ENCODE measurements around the gene SLX4IP. TPM values are rescaled to one million over a fixed set of nuclear protein-coding genes. Genes with fewer than 3 reads are reported as not detected.

SLX4IP gene
- total RNA-seq, 2 experiments from 2014 or later, result 1.6 to 1.8 TPM

GRCh38 chr20:10559266-10559665 lies 124.2 kb downstream of the SLX4IP start:
- POLR2A ChIA-PET, result interaction anchor here (1.1 kb wide), 1 partner anchor 46 kb away, joined by 3 read pairs; no protein-coding TSS in a partner anchor
- CTCF ChIA-PET, result no interaction called here
- intact Hi-C loops (cut with DNase I, micrococcal nuclease), result no loop called here

GRCh38 chr20:10560686-10561085 lies 125.6 kb downstream of the SLX4IP start:
- Histone ChIP-seq H3K27ac (ENCODE audit: low read depth in 1 of 2, low read length in 2 of 2) (no peak overlapping the region), H3K4me3 (ENCODE audit: low read length) (no peak overlapping the region), H3K9me3 (ENCODE audit: control insufficient read depth in 1 of 2, insufficient read depth in 1 of 2, low read length in 2 of 2) (peaks cover 0 to 4% of the 10 kb centered on the region in 2 experiments), H3K36me3 (ENCODE audit: insufficient read depth, low read length) (no peaks in the 10 kb centered on the region), H3K4me1 (ENCODE audit: insufficient read depth, low read length) (no peaks in the 10 kb centered on the region), H3K27me3 (ENCODE audit: control insufficient read depth in 1 of 2, insufficient read depth in 2 of 2, low read length in 2 of 2) (no peaks in the 10 kb centered on the region)
- ATAC-seq (ENCODE audit: poor library complexity) (no peak), DNase-seq (no peak)
- no peak overlapping the region for H3K4me3 Mint-ChIP-seq
- H3K4me1 Mint-ChIP-seq (ENCODE audit: low read depth), result peaks cover 29% of the 10 kb centered on the region
- intact Hi-C loops (cut with DNase I, micrococcal nuclease), result no loop called here
- no peak for TF ChIP-seq CTCF (IDR thresholded peaks at IDR 0.05)
- H3K36me3 Mint-ChIP-seq (ENCODE audit: low read depth), result peaks cover 78% of the 10 kb centered on the region
- CTCF ChIA-PET, result no interaction called here
- H3K9me3 Mint-ChIP-seq, result no peaks in the 10 kb centered on the region
- H3K27ac Mint-ChIP-seq, result no peak overlapping the region
- no peaks in the 10 kb centered on the region for H3K27me3 Mint-ChIP-seq
- POLR2A ChIA-PET, result no interaction called here

More at GRCh38 chr20:10559266-10559665, 124.2 kb downstream of the SLX4IP start:
- no peak for TF ChIP-seq CTCF (IDR thresholded peaks at IDR 0.05)
- Histone ChIP-seq H3K27ac (ENCODE audit: low read depth in 1 of 2, low read length in 2 of 2) (no peak overlapping the region), H3K9me3 (ENCODE audit: control insufficient read depth in 1 of 2, insufficient read depth in 1 of 2, low read length in 2 of 2) (peaks cover 0 to 4% of the 10 kb centered on the region in 2 experiments), H3K4me3 (ENCODE audit: low read length) (no peak overlapping the region), H3K27me3 (ENCODE audit: control insufficient read depth in 1 of 2, insufficient read depth in 2 of 2, low read length in 2 of 2) (no peaks in the 10 kb centered on the region), H3K4me1 (ENCODE audit: insufficient read depth, low read length) (no peaks in the 10 kb centered on the region), H3K36me3 (ENCODE audit: insufficient read depth, low read length) (no peaks in the 10 kb centered on the region)
- DNase-seq, result no peak
- H3K27ac Mint-ChIP-seq, result no peak overlapping the region
- H3K36me3 Mint-ChIP-seq (ENCODE audit: low read depth), result peaks cover 66% of the 10 kb centered on the region
- ATAC-seq (ENCODE audit: poor library complexity), result no peak
- H3K9me3 Mint-ChIP-seq, result no peaks in the 10 kb centered on the region
- H3K4me3 Mint-ChIP-seq, result no peak overlapping the region
- H3K27me3 Mint-ChIP-seq, result no peaks in the 10 kb centered on the region
- peaks cover 28% of the 10 kb centered on the region for H3K4me1 Mint-ChIP-seq (ENCODE audit: low read depth)

- H3K4me1 ChIP-seq (ENCODE audit: insufficient read depth, low read length), result no peaks in the 10 kb centered on the region
- H3K36me3 ChIP-seq (ENCODE audit: insufficient read depth, low read length), result no peaks in the 10 kb centered on the region
- H3K27ac ChIP-seq (ENCODE audit: low read depth in 1 of 2, low read length in 2 of 2), result no peak overlapping the region
- Mint-ChIP-seq H3K4me3 (no peak overlapping the region), H3K27ac (no peak overlapping the region), H3K4me1 (ENCODE audit: low read depth) (peaks cover 29% of the 10 kb centered on the region), H3K27me3 (no peaks in the 10 kb centered on the region), H3K9me3 (no peaks in the 10 kb centered on the region), H3K36me3 (ENCODE audit: low read depth) (peaks cover 79% of the 10 kb centered on the region)
- H3K27me3 ChIP-seq (ENCODE audit: control insufficient read depth in 1 of 2, insufficient read depth in 2 of 2, low read length in 2 of 2), result no peaks in the 10 kb centered on the region
- ATAC-seq (ENCODE audit: poor library complexity) (no peak), DNase-seq (no peak)
- no peak overlapping the region for H3K4me3 ChIP-seq (ENCODE audit: low read length)
- ChIA-PET CTCF (interaction anchor here (0.6 kb wide), 1 partner anchor 180 kb away, joined by 4 read pairs; no protein-coding TSS in a partner anchor), POLR2A (no interaction called here)
- no peak for TF ChIP-seq CTCF (IDR thresholded peaks at IDR 0.05)
- peaks cover 0 to 4% of the 10 kb centered on the region in 2 experiments for H3K9me3 ChIP-seq (ENCODE audit: control insufficient read depth in 1 of 2, insufficient read depth in 1 of 2, low read length in 2 of 2)
- intact Hi-C loops (cut with DNase I, micrococcal nuclease), result no loop called here
These were observed 126.2 kb downstream of the SLX4IP start for GRCh38 chr20:10561302-10561701.

Data from CD4-positive, alpha-beta T cell (primary cell).